Endothelial cell (in vitro differentiated cells): ENCODE results near the gene THEM5. TPM values are rescaled to one million over a fixed set of nuclear protein-coding genes. Genes with fewer than 3 reads are reported as not detected.
A peak's percentile ranks its signal among the peaks of the same experiment; 100 is the strongest.

ENCODE experiments used
- DNase-seq: peaks from one replicate; pipeline ENCODE4 v3.0.0; 2021; ENCODE audit warnings: low spot score
- H3K27ac Mint-ChIP-seq: one replicate; pipeline ENCODE4 v1.8.0; 2021; ENCODE audit warnings: mixed read lengths, inconsistent platforms; ENCODE audit not compliant: unreplicated experiment
- H3K27me3 Mint-ChIP-seq: one replicate; pipeline ENCODE4 v1.8.0; 2021; ENCODE audit warnings: mild to moderate bottlenecking, moderate library complexity, mixed read lengths, inconsistent platforms; ENCODE audit not compliant: unreplicated experiment
- H3K36me3 Mint-ChIP-seq: one replicate; pipeline ENCODE4 v1.8.0; 2021; ENCODE audit warnings: mild to moderate bottlenecking, low read depth, mixed read lengths, inconsistent platforms; ENCODE audit not compliant: unreplicated experiment
- H3K4me1 Mint-ChIP-seq: one replicate; pipeline ENCODE4 v1.8.0; 2021; ENCODE audit warnings: mild to moderate bottlenecking, mixed read lengths, inconsistent platforms; ENCODE audit not compliant: unreplicated experiment
- H3K4me3 Mint-ChIP-seq: one replicate; pipeline ENCODE4 v1.8.0; 2021; ENCODE audit warnings: mild to moderate bottlenecking, mixed read lengths, inconsistent platforms; ENCODE audit not compliant: unreplicated experiment
- H3K9me3 Mint-ChIP-seq: one replicate; pipeline ENCODE4 v1.8.0; 2021; ENCODE audit warnings: mixed read lengths, inconsistent platforms; ENCODE audit not compliant: unreplicated experiment
- total RNA-seq: library from RNA; stranded (reverse); fragmentation: NEBNext Ultra II Directional; extraction: Animal tissue kit (Norgen Biotek cat#: 25700); gene quantifications from one replicate; pipeline ENCODE4 v1.2.1, GENCODE V29; 2021; ENCODE audit not compliant: unreplicated experiment
- TF ChIP-seq, protein P1 (sequence below): fragments of 200-600 bp; sonication (generic); IDR thresholded peaks from one replicate; pipeline ENCODE4 v1.5.0; 2021; ENCODE audit warnings: antibody characterized with exemption; ENCODE audit not compliant: unreplicated experiment

Gene THEM5
- total RNA-seq, 1 donor from 2014 or later: not detected

- H3K27me3 Mint-ChIP-seq: peaks cover 14% of the 10 kb centered on the region
- H3K36me3 Mint-ChIP-seq: peaks cover 3% of the 10 kb centered on the region
- no peak for DNase-seq
- peak overlapping the region; percentile 19 for H3K27ac Mint-ChIP-seq
- TF ChIP-seq, protein P1, sequence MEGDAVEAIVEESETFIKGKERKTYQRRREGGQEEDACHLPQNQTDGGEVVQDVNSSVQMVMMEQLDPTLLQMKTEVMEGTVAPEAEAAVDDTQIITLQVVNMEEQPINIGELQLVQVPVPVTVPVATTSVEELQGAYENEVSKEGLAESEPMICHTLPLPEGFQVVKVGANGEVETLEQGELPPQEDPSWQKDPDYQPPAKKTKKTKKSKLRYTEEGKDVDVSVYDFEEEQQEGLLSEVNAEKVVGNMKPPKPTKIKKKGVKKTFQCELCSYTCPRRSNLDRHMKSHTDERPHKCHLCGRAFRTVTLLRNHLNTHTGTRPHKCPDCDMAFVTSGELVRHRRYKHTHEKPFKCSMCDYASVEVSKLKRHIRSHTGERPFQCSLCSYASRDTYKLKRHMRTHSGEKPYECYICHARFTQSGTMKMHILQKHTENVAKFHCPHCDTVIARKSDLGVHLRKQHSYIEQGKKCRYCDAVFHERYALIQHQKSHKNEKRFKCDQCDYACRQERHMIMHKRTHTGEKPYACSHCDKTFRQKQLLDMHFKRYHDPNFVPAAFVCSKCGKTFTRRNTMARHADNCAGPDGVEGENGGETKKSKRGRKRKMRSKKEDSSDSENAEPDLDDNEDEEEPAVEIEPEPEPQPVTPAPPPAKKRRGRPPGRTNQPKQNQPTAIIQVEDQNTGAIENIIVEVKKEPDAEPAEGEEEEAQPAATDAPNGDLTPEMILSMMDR: no peak
- no peaks in the 10 kb centered on the region for H3K9me3 Mint-ChIP-seq
- peak overlapping the region; percentile 72 for H3K4me3 Mint-ChIP-seq
- peaks cover 66% of the 10 kb centered on the region for H3K4me1 Mint-ChIP-seq
These were observed 25.7 kb downstream of the THEM5 start for GRCh38 chr1:151827853-151828252.

DNA sequence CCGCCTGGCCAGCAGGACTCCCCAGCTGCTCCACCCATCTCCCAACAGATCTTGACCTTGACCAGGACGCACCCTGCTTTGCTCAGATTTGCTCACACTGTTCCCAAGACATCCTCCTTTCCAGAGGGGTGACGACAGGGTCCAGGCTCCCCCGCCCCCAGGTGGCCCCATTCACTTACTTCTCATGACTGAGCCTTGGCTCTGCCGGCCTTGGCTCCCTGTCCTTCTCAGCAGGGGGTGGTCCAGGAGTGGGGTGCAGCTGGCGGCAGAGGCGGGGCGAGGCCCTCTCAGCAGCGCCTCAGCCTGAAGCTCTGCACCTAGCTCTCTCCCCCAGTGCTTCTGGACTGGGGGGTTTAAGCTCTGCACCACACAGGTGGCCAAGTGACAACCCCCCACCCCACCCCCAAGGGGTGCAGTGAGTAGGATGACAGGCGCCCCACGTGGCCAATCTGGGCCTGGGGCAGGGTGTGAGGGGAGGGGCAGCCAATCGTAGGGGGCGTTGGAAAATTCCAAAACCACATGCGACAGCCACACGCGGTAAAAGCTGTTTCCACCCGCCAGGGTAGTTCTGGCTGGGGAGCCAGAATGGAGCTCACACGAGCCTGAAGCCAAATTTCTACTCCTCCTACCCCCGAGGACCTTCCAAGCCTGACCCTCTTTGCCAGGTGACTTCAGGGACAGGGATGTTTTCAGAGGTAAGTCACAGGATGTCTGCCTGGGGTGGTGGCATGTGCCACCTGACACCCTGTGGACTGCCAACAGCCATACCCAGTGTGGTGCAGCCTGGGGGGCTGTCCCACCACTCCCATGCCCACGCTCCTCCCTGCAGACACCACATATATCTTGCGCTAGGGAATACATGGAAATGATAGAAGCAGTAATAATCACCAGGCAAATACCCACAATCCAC is 27.5 kb downstream of the THEM5 start:
- no peaks in the 10 kb centered on the region for H3K9me3 Mint-ChIP-seq
- DNase-seq: no peak
- peaks cover 3% of the 10 kb centered on the region for H3K36me3 Mint-ChIP-seq
- peaks cover 15% of the 10 kb centered on the region for H3K27me3 Mint-ChIP-seq
- no peak overlapping the region for H3K27ac Mint-ChIP-seq
- TF ChIP-seq, protein P1: no peak
- H3K4me3 Mint-ChIP-seq: no peak overlapping the region
- H3K4me1 Mint-ChIP-seq: peaks cover 67% of the 10 kb centered on the region

DNA sequence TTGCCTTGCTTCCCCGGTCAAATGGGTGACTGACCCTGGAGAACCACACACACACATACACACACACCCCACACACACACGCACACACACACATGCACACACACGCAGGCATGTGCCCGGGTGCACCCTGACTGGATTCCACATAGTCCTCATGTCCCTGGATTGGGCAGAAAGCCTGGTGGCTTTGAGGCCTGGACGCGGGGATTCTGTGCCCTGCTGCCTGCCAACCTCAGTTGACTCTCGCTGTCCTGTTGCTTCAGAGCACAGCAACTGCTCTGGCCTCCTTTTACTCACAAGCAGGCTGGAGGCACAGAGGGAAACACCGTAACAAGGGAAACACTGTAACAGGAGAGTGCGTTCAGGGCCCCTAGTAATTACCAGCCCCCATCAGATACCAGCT is 28.3 kb downstream of the THEM5 start:
- no peak overlapping the region for H3K27ac Mint-ChIP-seq
- H3K4me1 Mint-ChIP-seq: peaks cover 61% of the 10 kb centered on the region
- peaks cover 3% of the 10 kb centered on the region for H3K36me3 Mint-ChIP-seq
- peaks cover 13% of the 10 kb centered on the region for H3K27me3 Mint-ChIP-seq
- no peak for DNase-seq
- TF ChIP-seq, protein P1: no peak
- no peaks in the 10 kb centered on the region for H3K9me3 Mint-ChIP-seq
- H3K4me3 Mint-ChIP-seq: no peak overlapping the region

GRCh38 chr1:151823175-151823574 is 30.3 kb downstream of the THEM5 start:
- no peak overlapping the region for H3K4me3 Mint-ChIP-seq
- TF ChIP-seq, protein P1: no peak
- no peaks in the 10 kb centered on the region for H3K9me3 Mint-ChIP-seq
- DNase-seq: no peak
- H3K4me1 Mint-ChIP-seq: peaks cover 42% of the 10 kb centered on the region
- peaks cover 13% of the 10 kb centered on the region for H3K27me3 Mint-ChIP-seq
- H3K27ac Mint-ChIP-seq: no peak overlapping the region
- peaks cover 3% of the 10 kb centered on the region for H3K36me3 Mint-ChIP-seq

DNA sequence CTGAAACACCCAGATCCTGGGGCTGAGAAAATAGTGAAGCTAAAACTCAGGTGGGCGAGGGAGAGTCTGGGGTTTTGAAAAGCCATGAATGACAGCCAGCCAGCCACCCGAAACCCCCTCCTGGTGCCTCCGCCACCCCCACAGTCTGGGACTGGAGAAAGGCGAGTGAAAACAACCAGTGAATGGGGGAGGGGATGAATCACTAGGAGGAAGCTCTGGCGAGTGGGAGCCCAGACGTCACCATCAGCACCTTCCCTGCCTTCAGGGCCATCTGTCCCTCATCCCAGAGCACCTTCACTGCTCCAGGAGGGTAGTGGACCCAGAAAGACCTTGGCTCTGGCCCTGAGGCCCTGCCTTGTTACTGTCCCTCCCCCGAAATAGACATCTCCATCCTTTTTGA is 31.1 kb downstream of the THEM5 start:
- Mint-ChIP-seq H3K36me3 (peaks cover 3% of the 10 kb centered on the region), H3K27ac (no peak overlapping the region), H3K4me3 (no peak overlapping the region), H3K27me3 (peaks cover 11% of the 10 kb centered on the region), H3K9me3 (no peaks in the 10 kb centered on the region), H3K4me1 (peaks cover 38% of the 10 kb centered on the region)
- TF ChIP-seq, protein P1: no peak
- DNase-seq: no peak
